Activated CD8-positive, alpha-beta T cell treated with anti-CD3 and anti-CD28 coated beads for 36 hours (primary cell): Measurements from ENCODE around the gene GNAS. TPM values are rescaled to one million over a fixed set of nuclear protein-coding genes. Genes with fewer than 3 reads are reported as not detected.
A peak's percentile ranks its signal among the peaks of the same experiment; 100 is the strongest.

Experiments used
- ATAC-seq: fragments of 200-7000 bp; cut with Tn5 transposase; one replicate; pipeline ENCODE4 v1.10.0; 2021; ENCODE audit warnings: mild to moderate bottlenecking, moderate library complexity
- CTCF ChIA-PET: fragments of 350-600 bp; sonication (Branson Sonifier 250); formaldehyde crosslinking; loops from one replicate; lab custom pipeline; 2021; ENCODE audit warnings: antibody characterized with exemption; lab: Charles Lee
- POLR2A ChIA-PET: fragments of 350-600 bp; sonication (Branson Sonifier 250); formaldehyde crosslinking; loops from one replicate; lab custom pipeline; 2021; ENCODE audit warnings: antibody characterized with exemption; lab: Charles Lee
- DNase-seq: peaks from one replicate; pipeline ENCODE4 v3.0.0-alpha.2; 2020
- H3K27ac Mint-ChIP-seq: one replicate; pipeline ENCODE4 v1.8.0; 2021; ENCODE audit warnings: mild to moderate bottlenecking, mixed read lengths
- H3K27me3 Mint-ChIP-seq: one replicate; pipeline ENCODE4 v1.8.0; 2021; ENCODE audit warnings: mixed read lengths
- H3K36me3 Mint-ChIP-seq: one replicate; pipeline ENCODE4 v1.8.0; 2021; ENCODE audit warnings: low read depth, mixed read lengths
- H3K4me1 Mint-ChIP-seq: one replicate; pipeline ENCODE4 v1.8.0; 2021; ENCODE audit warnings: low read depth, mixed read lengths
- H3K4me3 Mint-ChIP-seq: one replicate; pipeline ENCODE4 v1.8.0; 2021; ENCODE audit warnings: mild to moderate bottlenecking, moderate library complexity, mixed read lengths
- H3K9me3 Mint-ChIP-seq: one replicate; pipeline ENCODE4 v1.8.0; 2021; ENCODE audit warnings: mixed read lengths
- CTCF ChIP-seq: fragments of 200-600 bp; IDR thresholded peaks from one replicate; pipeline ENCODE4 v1.8.0; 2022; ENCODE audit warnings: antibody characterized with exemption, mild to moderate bottlenecking
- intact Hi-C: fragments of 100-400 bp; cut with micrococcal nuclease; formaldehyde crosslinking; loops from one replicate; pipeline ENCODE4 v1.10.0; 2022
- total RNA-seq, 2 experiments: library from RNA; stranded (reverse); gene quantifications; one replicate each; pipeline ENCODE4 v1.2.3, GENCODE V29; 2021

The GNAS gene
- total RNA-seq, 2 experiments from 2014 or later = 703 to 723 TPM

GRCh38 chr20:58892141-58892931 lies 39.8 kb downstream of the GNAS start:
- peak overlapping the region; percentile 99 for H3K4me3 Mint-ChIP-seq
- ATAC-seq (peak; percentile 35), DNase-seq (peak; percentile 90)
- H3K27ac Mint-ChIP-seq = peak overlapping the region; percentile 99
- no peaks in the 10 kb centered on the region for H3K27me3 Mint-ChIP-seq
- intact Hi-C loops = loop anchor here (5.0 kb wide), 2 partner anchors 90 to 140 kb away; partner anchors contain the start of genes ATP5F1E and NELFCD
- H3K9me3 Mint-ChIP-seq = no peaks in the 10 kb centered on the region
- peaks cover 43% of the 10 kb centered on the region for H3K36me3 Mint-ChIP-seq
- POLR2A ChIA-PET = interaction anchor here (0.7 to 2.4 kb wide), 7 partner anchors 15 to 241 kb away, joined by 3 to 13 read pairs (median 5); partner anchors contain the start of genes ATP5F1E, NELFCD and STX16
- CTCF ChIA-PET = interaction anchor here (0.6 kb wide), 1 partner anchor 141 kb away, joined by 3 read pairs; no protein-coding TSS in a partner anchor
- no peak for TF ChIP-seq CTCF
- peaks cover 41% of the 10 kb centered on the region for H3K4me1 Mint-ChIP-seq

GRCh38 chr20:58892932-58893224 lies 40.4 kb downstream of the GNAS start:
- no peaks in the 10 kb centered on the region for H3K9me3 Mint-ChIP-seq
- no peak for ATAC-seq
- DNase-seq = no peak
- POLR2A ChIA-PET = interaction anchor here (1.2 to 2.4 kb wide), 3 partner anchors 15 to 242 kb away, joined by 3 to 13 read pairs (median 4); partner anchors contain the start of gene STX16
- no peaks in the 10 kb centered on the region for H3K27me3 Mint-ChIP-seq
- peak overlapping the region; percentile 99 for H3K27ac Mint-ChIP-seq
- peak overlapping the region; percentile 99 for H3K4me3 Mint-ChIP-seq
- no peak for TF ChIP-seq CTCF
- peaks cover 45% of the 10 kb centered on the region for H3K4me1 Mint-ChIP-seq
- H3K36me3 Mint-ChIP-seq = peaks cover 47% of the 10 kb centered on the region
- CTCF ChIA-PET = interaction anchor here (0.6 kb wide), 1 partner anchor 141 kb away, joined by 3 read pairs; no protein-coding TSS in a partner anchor
- intact Hi-C loops = loop anchor here (5.0 kb wide), 2 partner anchors 89 to 139 kb away; partner anchors contain the start of genes ATP5F1E and NELFCD

- Mint-ChIP-seq H3K36me3 (peaks cover 49% of the 10 kb centered on the region), H3K27ac (peak overlapping the region; percentile 90), H3K4me1 (peaks cover 49% of the 10 kb centered on the region), H3K27me3 (no peaks in the 10 kb centered on the region), H3K4me3 (peak overlapping the region; percentile 99), H3K9me3 (no peaks in the 10 kb centered on the region)
- DNase-seq = peak; percentile 92
- CTCF ChIA-PET = interaction anchor here (0.6 kb wide), 1 partner anchor 140 kb away, joined by 3 read pairs; no protein-coding TSS in a partner anchor
- POLR2A ChIA-PET = interaction anchor here (1.2 to 2.4 kb wide), 3 partner anchors 15 to 242 kb away, joined by 3 to 13 read pairs (median 4); partner anchors contain the start of gene STX16
- intact Hi-C loops = loop anchor here (5.0 kb wide), 2 partner anchors 89 to 139 kb away; partner anchors contain the start of genes ATP5F1E and NELFCD
- no peak for TF ChIP-seq CTCF
- no peak for ATAC-seq
Measured at GRCh38 chr20:58893355-58894120, 41.0 kb downstream of the GNAS start.

GRCh38 chr20:58894652-58895447 lies 42.3 kb downstream of the GNAS start:
- no peaks in the 10 kb centered on the region for H3K9me3 Mint-ChIP-seq
- no peak for ATAC-seq
- intact Hi-C loops = loop anchor here (5.0 kb wide), 2 partner anchors 87 to 137 kb away; partner anchors contain the start of genes ATP5F1E and NELFCD
- no peak for DNase-seq
- CTCF ChIA-PET = no interaction called here
- peak overlapping the region; percentile 99 for H3K4me3 Mint-ChIP-seq
- POLR2A ChIA-PET = no interaction called here
- peaks cover 62% of the 10 kb centered on the region for H3K36me3 Mint-ChIP-seq
- H3K27ac Mint-ChIP-seq = peak overlapping the region; percentile 90
- H3K27me3 Mint-ChIP-seq = no peaks in the 10 kb centered on the region
- H3K4me1 Mint-ChIP-seq = peaks cover 58% of the 10 kb centered on the region
- TF ChIP-seq CTCF = no peak
